HEK293T (cell line): Measurements from ENCODE around the gene BMERB1.
"Not testable (repeated sequence)": the region's sequence is repeated elsewhere in the genome, so short reads cannot be mapped to it uniquely, and the experiment has no call there.

Experiments used
- ARNT ChIP-seq: fragments of 450-650 bp; IDR thresholded peaks from 2 replicates; pipeline ENCODE4 v1.6.1; 2017; ENCODE audit warnings: mild to moderate bottlenecking
- BHLHE40 ChIP-seq: fragments of 450-650 bp; IDR thresholded peaks from 2 replicates; pipeline ENCODE4 v1.6.1; 2016; ENCODE audit warnings: mild to moderate bottlenecking, moderate library complexity, borderline replicate concordance
- ELF4 ChIP-seq: fragments of 450-650 bp; IDR thresholded peaks from 2 replicates; pipeline ENCODE4 v1.6.1; 2017; ENCODE audit warnings: antibody characterized with exemption
- FOXA1 ChIP-seq: fragments of 450-650 bp; IDR thresholded peaks from 2 replicates; pipeline ENCODE4 v1.6.1; 2016; ENCODE audit warnings: mild to moderate bottlenecking
- FOXK2 ChIP-seq: fragments of 450-650 bp; IDR thresholded peaks from 2 replicates; pipeline ENCODE4 v1.6.1; 2016; ENCODE audit warnings: mild to moderate bottlenecking
- HDGF ChIP-seq: fragments of 450-650 bp; IDR thresholded peaks from 2 replicates; pipeline ENCODE4 v1.6.1; 2017; ENCODE audit warnings: antibody characterized with exemption, borderline replicate concordance
- L3MBTL2 ChIP-seq: fragments of 450-650 bp; conservative IDR thresholded peaks from 2 replicates; pipeline ENCODE4 v1.6.1; 2016; ENCODE audit warnings: mild to moderate bottlenecking
- SP1 ChIP-seq: fragments of 450-650 bp; IDR thresholded peaks from 2 replicates; pipeline ENCODE4 v1.6.1; 2017
- TARDBP ChIP-seq: fragments of 450-650 bp; IDR thresholded peaks from 2 replicates; pipeline ENCODE4 v1.6.1; 2016

DNA sequence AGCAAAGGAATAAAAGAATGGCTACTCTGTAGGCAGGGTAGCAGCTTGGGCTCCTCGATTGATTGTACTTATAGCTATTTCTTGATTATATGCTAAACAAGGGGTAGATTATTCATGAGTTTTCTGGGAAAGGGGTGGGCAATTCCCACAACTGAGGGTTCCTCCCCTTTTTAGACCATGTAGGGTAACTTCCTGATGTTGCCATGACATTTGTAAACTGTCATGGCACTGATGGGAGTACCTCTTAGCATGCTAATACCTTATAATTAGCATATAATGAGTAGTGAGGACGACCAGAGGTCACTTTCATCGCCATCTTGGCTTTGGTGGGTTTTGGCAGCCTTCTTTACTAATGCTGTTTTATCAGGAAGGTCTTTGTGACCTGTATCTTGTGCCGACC lies 136.3 kb downstream of the BMERB1 start:
- not testable (repeated sequence) for TF ChIP-seq ELF4, FOXK2, TARDBP, FOXA1, SP1, BHLHE40, L3MBTL2, HDGF, ARNT
